ENCODE data around the gene STK11IP. TPM values are rescaled to one million over a fixed set of nuclear protein-coding genes. Genes with fewer than 3 reads are reported as not detected.
A peak's percentile ranks its signal among the peaks of the same experiment; 100 is the strongest.

STK11IP gene
- total RNA-seq, 2 donors from 2014 or later, result 28.4 to 31.4 TPM

GRCh38 chr2:219559156-219559915 lies 38.3 kb upstream of the STK11IP start:
- no peak overlapping the region for H3K4me3 Mint-ChIP-seq
- no peaks in the 10 kb centered on the region for H3K4me1 Mint-ChIP-seq

DNA sequence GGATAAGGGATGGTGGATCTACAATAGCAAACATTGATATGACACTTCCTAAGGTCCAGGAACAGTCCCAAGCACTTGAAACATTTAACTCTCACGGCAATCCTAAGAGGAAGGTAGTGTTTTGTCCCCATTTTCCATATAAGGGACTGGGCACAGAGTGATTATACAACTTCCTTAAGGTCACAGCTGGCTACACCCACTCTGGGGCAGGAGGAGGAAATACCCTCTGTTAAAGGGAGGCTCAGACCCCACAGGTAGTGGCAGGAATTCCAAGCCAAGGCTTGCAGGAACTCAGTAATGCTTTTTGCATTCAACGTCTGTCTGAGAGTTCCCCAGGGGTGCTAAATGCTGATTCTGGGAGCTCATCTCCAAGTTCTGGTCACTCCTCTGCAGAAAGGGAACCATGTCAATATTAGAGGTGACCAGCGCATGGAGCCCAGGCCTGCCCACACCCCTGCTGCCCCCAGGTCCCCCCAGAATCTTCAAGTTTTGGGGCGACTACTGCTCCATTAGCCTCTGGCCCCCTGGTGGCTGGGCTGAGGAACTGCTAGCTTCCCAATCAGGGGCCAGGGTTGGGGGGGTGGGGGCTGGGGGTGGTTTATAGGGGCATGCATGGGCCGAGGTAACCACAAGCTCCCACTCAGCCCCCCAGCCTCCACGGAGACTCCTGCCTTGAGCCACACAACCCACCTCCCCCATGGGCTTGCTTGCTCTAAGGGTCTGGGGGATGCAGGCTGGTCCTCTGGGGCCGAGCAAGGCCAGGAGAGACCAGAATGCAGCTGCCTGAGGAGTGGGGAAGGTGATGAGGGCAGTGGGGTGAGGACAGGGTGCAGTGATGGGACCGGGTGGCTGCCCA lies 37.4 kb upstream of the STK11IP start:
- Mint-ChIP-seq H3K36me3 (ENCODE audit: low read depth) (no peaks in the 10 kb centered on the region), H3K4me1 (no peaks in the 10 kb centered on the region), H3K27me3 (peaks cover 21% of the 10 kb centered on the region), H3K27ac (no peak overlapping the region), H3K4me3 (no peak overlapping the region), H3K9me3 (no peaks in the 10 kb centered on the region)
- ATAC-seq (replicated peaks), result peak; percentile 35

More at GRCh38 chr2:219559156-219559915, 38.3 kb upstream of the STK11IP start:
- H3K27ac Mint-ChIP-seq, result no peak overlapping the region
- H3K9me3 Mint-ChIP-seq, result no peaks in the 10 kb centered on the region
- ATAC-seq (replicated peaks), result no peak
- H3K27me3 Mint-ChIP-seq, result peaks cover 21% of the 10 kb centered on the region
- no peaks in the 10 kb centered on the region for H3K36me3 Mint-ChIP-seq (ENCODE audit: low read depth)

GRCh38 chr2:219560893-219561178 lies 36.8 kb upstream of the STK11IP start:
- no peaks in the 10 kb centered on the region for H3K9me3 Mint-ChIP-seq
- H3K27ac Mint-ChIP-seq, result no peak overlapping the region
- peaks cover 21% of the 10 kb centered on the region for H3K27me3 Mint-ChIP-seq
- no peak overlapping the region for H3K4me3 Mint-ChIP-seq
- no peaks in the 10 kb centered on the region for H3K4me1 Mint-ChIP-seq
- ATAC-seq (replicated peaks), result no peak
- H3K36me3 Mint-ChIP-seq (ENCODE audit: low read depth), result no peaks in the 10 kb centered on the region

- H3K27me3 Mint-ChIP-seq, result peaks cover 22% of the 10 kb centered on the region
- no peak overlapping the region for H3K4me3 Mint-ChIP-seq
- H3K27ac Mint-ChIP-seq, result no peak overlapping the region
- H3K9me3 Mint-ChIP-seq, result no peaks in the 10 kb centered on the region
- no peak for ATAC-seq (replicated peaks)
- no peaks in the 10 kb centered on the region for H3K4me1 Mint-ChIP-seq
- no peaks in the 10 kb centered on the region for H3K36me3 Mint-ChIP-seq (ENCODE audit: low read depth)
Observed at GRCh38 chr2:219561179-219562048, 36.2 kb upstream of the STK11IP start.

DNA sequence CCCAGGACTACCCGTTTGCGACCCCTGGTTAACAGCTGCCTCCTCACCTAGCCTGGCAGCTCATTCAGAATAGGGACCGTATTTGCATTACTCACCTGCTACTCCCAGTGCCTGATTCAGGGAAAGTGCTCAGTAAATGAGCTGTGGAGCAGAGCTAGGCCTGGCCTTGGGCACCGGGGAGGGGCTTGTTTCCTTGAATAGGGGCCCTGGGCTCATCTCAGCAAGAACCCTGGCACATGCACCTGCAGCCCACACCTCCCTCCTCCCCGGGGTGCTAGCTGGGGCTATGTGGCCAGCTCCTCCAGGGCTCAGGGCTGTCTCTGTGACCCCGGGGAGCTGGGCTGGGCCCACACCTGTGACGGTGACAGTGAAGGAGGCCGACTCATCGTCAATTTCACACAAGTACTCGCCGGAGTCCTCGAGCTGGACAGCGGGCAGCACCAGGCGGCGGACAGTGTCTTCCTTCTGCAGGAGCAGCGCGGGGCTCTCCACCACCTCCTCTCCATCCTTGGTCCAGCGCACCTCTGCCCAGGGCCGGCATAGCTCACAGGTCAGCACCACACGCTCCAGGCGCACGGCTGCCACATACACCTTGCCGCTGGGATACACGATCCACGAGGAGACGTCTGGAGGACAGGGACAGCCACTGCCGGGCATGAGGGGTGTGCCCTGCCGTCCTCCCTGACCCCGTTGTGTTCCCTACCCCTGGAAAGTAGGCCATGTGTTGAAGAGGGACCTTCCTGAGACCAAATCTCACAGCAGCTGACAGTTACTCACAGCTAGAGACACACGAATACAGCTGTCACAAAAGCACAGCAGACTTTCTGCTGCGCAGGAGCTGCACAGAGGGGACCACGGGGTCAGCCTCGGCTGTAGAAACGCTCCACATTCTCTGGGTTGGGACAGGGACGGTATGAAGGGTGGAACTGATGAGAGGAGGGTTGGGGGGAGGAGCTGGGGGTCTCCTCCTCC lies 35.3 kb upstream of the STK11IP start:
- Mint-ChIP-seq H3K9me3 (no peaks in the 10 kb centered on the region), H3K36me3 (ENCODE audit: low read depth) (no peaks in the 10 kb centered on the region), H3K4me3 (no peak overlapping the region), H3K27ac (no peak overlapping the region), H3K27me3 (peaks cover 20% of the 10 kb centered on the region), H3K4me1 (no peaks in the 10 kb centered on the region)
- no peak for ATAC-seq (replicated peaks)

DNA sequence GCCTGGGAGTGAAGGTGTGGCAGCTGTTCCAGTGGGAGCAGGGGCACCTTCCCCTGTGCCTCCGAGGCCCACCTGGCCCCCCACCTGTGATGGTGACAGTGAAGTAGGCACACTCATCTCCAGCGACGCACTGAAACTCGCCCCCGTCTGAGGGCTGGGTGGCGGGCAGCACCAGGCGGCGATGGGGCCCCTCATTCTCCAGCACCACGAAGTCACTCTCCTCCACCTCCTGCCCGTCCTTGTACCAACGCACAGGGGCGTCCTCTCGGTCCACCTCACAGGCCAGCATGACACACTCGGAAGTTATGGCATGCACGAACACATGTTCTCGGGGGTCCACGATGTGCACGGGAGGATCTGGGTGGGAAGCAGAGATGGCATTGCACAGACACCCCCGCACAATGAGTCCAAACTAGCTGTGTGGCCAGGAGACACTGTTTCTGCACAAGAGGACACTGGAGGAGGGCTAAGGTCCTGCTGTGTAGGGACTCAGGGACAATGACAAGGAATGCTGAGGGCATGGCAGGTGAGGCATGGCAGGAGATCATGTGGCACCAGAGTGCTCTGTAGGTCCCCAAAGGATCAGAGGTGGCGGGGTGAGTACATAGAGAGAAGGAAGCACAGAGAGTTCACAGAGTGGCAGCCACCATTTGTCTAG lies 34.3 kb upstream of the STK11IP start:
- H3K27ac Mint-ChIP-seq, result no peak overlapping the region
- no peaks in the 10 kb centered on the region for H3K9me3 Mint-ChIP-seq
- H3K4me1 Mint-ChIP-seq, result no peaks in the 10 kb centered on the region
- H3K36me3 Mint-ChIP-seq (ENCODE audit: low read depth), result no peaks in the 10 kb centered on the region
- no peak for ATAC-seq (replicated peaks)
- peaks cover 24% of the 10 kb centered on the region for H3K27me3 Mint-ChIP-seq
- no peak overlapping the region for H3K4me3 Mint-ChIP-seq

DNA sequence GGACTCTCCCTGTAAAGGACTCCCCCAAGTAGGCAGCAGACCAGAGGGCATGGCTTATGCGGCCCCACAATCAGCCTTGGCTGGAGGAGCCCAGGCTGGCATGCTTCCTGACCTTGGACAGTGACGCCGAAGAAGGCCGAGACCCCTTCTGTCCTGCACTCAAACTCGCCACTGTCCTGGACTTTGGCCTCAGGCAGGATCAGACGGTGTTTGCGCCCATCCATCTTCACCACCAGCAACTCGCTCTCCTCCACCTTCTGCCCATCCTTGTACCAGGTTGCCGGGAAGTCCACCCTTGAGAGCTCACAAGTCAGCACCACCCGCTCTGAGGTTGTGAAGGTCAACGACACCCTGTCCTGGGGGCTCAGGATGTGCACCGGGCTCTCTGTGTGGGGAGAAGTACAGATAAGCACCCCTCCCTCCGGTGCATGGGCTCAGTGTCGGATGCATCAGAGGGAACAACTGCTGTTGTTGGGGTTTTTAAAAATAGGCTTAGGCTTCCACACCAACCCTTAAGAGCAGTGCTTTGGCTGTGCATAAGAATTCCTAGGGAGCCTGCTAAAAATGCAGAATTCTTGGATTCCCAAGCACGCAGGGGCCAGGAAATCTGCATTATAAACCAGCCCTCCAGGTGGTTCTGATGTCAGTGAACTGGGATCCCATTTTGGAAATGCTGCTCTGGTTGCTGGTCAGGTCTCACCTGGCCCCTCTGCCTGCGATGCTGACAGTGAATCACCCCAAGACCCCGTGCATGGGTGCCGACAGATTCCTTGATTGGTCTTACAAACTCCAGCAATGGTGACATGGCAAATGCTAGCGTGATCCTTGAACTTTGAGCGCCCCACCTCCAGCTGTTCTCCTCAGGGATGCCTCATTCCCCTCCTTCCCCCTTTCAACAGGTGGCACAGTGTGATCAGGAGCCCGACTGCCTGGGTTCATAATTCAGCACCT lies 32.3 kb upstream of the STK11IP start:
- Mint-ChIP-seq H3K27me3 (peaks cover 28% of the 10 kb centered on the region), H3K4me1 (no peaks in the 10 kb centered on the region), H3K9me3 (no peaks in the 10 kb centered on the region), H3K4me3 (no peak overlapping the region), H3K36me3 (ENCODE audit: low read depth) (no peaks in the 10 kb centered on the region), H3K27ac (no peak overlapping the region)
- ATAC-seq (replicated peaks), result no peak

DNA sequence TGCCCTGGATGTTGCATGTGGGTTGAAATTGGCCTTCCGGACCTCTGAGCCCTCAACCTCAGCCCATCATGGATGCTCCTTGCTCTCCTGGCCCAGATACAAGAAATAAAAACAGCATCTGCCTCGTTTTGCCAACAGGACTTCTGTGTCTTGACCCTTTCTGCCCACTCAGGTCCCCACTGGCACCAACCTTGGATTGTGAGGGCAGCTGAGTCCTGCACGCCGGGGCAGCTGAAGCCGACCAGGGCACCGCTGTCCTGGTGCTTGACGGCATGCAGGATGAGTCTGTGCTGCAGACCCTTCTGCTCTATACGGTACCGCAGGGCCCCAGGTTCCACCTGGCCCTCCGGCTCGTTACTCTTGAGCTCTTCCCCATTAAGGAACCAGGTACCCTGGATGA lies 31.0 kb upstream of the STK11IP start:
- no peak overlapping the region for H3K27ac Mint-ChIP-seq
- H3K36me3 Mint-ChIP-seq (ENCODE audit: low read depth), result no peaks in the 10 kb centered on the region
- no peaks in the 10 kb centered on the region for H3K4me1 Mint-ChIP-seq
- H3K27me3 Mint-ChIP-seq, result peaks cover 25% of the 10 kb centered on the region
- ATAC-seq (replicated peaks), result no peak
- H3K9me3 Mint-ChIP-seq, result no peaks in the 10 kb centered on the region
- no peak overlapping the region for H3K4me3 Mint-ChIP-seq

- Mint-ChIP-seq H3K9me3 (no peaks in the 10 kb centered on the region), H3K4me1 (no peaks in the 10 kb centered on the region), H3K36me3 (ENCODE audit: low read depth) (no peaks in the 10 kb centered on the region), H3K27ac (no peak overlapping the region), H3K27me3 (peaks cover 30% of the 10 kb centered on the region), H3K4me3 (no peak overlapping the region)
- no peak for ATAC-seq (replicated peaks)
Observed at GRCh38 chr2:219567131-219567530, 30.5 kb upstream of the STK11IP start.

- Mint-ChIP-seq H3K4me3 (no peak overlapping the region), H3K36me3 (ENCODE audit: low read depth) (no peaks in the 10 kb centered on the region), H3K4me1 (no peaks in the 10 kb centered on the region), H3K27ac (no peak overlapping the region), H3K27me3 (peaks cover 32% of the 10 kb centered on the region), H3K9me3 (no peaks in the 10 kb centered on the region)
- ATAC-seq (replicated peaks), result no peak
Observed at GRCh38 chr2:219567791-219568361, 29.8 kb upstream of the STK11IP start.

- no peaks in the 10 kb centered on the region for H3K36me3 Mint-ChIP-seq (ENCODE audit: low read depth)
- H3K27ac Mint-ChIP-seq, result no peak overlapping the region
- no peaks in the 10 kb centered on the region for H3K4me1 Mint-ChIP-seq
- peaks cover 30% of the 10 kb centered on the region for H3K27me3 Mint-ChIP-seq
- ATAC-seq (replicated peaks), result no peak
- peak overlapping the region; percentile 46 for H3K4me3 Mint-ChIP-seq
- no peaks in the 10 kb centered on the region for H3K9me3 Mint-ChIP-seq
Observed at GRCh38 chr2:219569041-219569440, 28.6 kb upstream of the STK11IP start.

DNA sequence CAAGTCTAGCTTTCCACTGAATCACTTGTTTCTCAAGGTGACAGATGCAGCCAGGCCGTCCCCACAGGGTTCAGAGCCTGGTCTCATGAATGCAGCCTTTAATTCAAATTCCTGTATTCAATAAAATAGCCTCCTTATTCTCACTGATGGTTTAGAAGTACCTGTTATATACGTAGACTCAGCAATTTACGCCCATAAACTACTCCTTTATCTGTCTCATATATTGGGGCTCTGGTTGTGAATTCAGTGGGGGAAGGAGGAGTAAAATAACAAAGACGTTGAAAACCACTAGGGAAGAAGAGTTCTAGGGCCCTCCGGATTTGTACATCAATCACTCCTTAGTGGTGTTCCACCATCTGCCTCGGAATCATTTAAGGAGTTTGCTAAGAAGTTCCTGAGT lies 28.0 kb upstream of the STK11IP start:
- ATAC-seq (replicated peaks), result no peak
- Mint-ChIP-seq H3K36me3 (ENCODE audit: low read depth) (no peaks in the 10 kb centered on the region), H3K9me3 (no peaks in the 10 kb centered on the region), H3K4me3 (peak overlapping the region; percentile 46), H3K4me1 (no peaks in the 10 kb centered on the region), H3K27me3 (peaks cover 30% of the 10 kb centered on the region), H3K27ac (no peak overlapping the region)

Data from activated T-helper 17 cell treated with anti-CD3 and anti-CD28 coated beads, Interleukin-2, amount 50 U/mL, for 72 hours (primary cell).